K562 (cell line): Measurements from ENCODE around the gene FLII. TPM values are rescaled to one million over a fixed set of nuclear protein-coding genes. Genes with fewer than 3 reads are reported as not detected.
A peak's percentile ranks its signal among the peaks of the same experiment; 100 is the strongest.

ENCODE experiments used
- ESRRA ChIP-seq: fragments of 450-650 bp; IDR thresholded peaks from 2 replicates; pipeline ENCODE4 v1.6.1; 2014; ENCODE audit warnings: low read depth, mild to moderate bottlenecking, moderate library complexity, borderline replicate concordance
- ETV5 ChIP-seq: sonication (generic); formaldehyde crosslinking; IDR thresholded peaks from 2 replicates; pipeline ENCODE4 v1.4.0; 2020; ENCODE audit warnings: low read depth, mild to moderate bottlenecking, missing genetic modification reagents
- FOXA1 ChIP-seq: fragments of 450-650 bp; IDR thresholded peaks from 2 replicates; pipeline ENCODE4 v1.6.1; 2016; ENCODE audit warnings: mild to moderate bottlenecking, borderline replicate concordance
- FOXO4 ChIP-seq: fragments of 450-650 bp; formaldehyde crosslinking; IDR thresholded peaks from 2 replicates; pipeline ENCODE4 v1.4.0; 2020; ENCODE audit warnings: mild to moderate bottlenecking, moderate library complexity
- ILF3 ChIP-seq: fragments of 450-650 bp; IDR thresholded peaks from 2 replicates; pipeline ENCODE4 v1.6.1; 2018; ENCODE audit warnings: antibody characterized with exemption, mild to moderate bottlenecking, moderate library complexity, borderline replicate concordance
- KAT8 ChIP-seq: fragments of 450-650 bp; IDR thresholded peaks from 2 replicates; pipeline ENCODE4 v1.6.1; 2016; ENCODE audit warnings: low read depth, mild to moderate bottlenecking
- L3MBTL2 ChIP-seq: fragments of 450-650 bp; IDR thresholded peaks from 2 replicates; pipeline ENCODE4 v1.6.1; 2016; ENCODE audit warnings: mild to moderate bottlenecking, moderate library complexity
- SMAD3 ChIP-seq: fragments of 450-650 bp; formaldehyde crosslinking; conservative IDR thresholded peaks from 2 replicates; pipeline ENCODE4 v1.4.0; 2020; ENCODE audit warnings: mild to moderate bottlenecking
- THRAP3 ChIP-seq: fragments of 450-650 bp; IDR thresholded peaks from 2 replicates; pipeline ENCODE4 v1.6.1; 2016; ENCODE audit warnings: mild to moderate bottlenecking, inconsistent platforms, borderline replicate concordance
- TRIM24 ChIP-seq, 2 experiments: fragments of 450-650 bp; IDR thresholded peaks; 2 replicates each; pipeline ENCODE4 v1.6.1; 2016
- UBTF ChIP-seq, 2 experiments: IDR thresholded peaks; 2 replicates each; pipeline ENCODE4 v1.6.1; 2012; ENCODE audit warnings: improper control_type of control experiment in 2 of 2, low read depth in 2 of 2, low read length in 2 of 2, borderline replicate concordance in 1 of 2
- ZBTB49 ChIP-seq: sonication (generic); formaldehyde crosslinking; IDR thresholded peaks from 2 replicates; pipeline ENCODE4 v1.8.0; 2022; ENCODE audit warnings: missing genetic modification reagents, mild to moderate bottlenecking, borderline replicate concordance
- ZFX ChIP-seq: sonication (generic); formaldehyde crosslinking; IDR thresholded peaks from 2 replicates; pipeline ENCODE4 v1.8.0; 2022; ENCODE audit warnings: mild to moderate bottlenecking, missing genetic modification reagents, moderate library complexity
- ZNF23 ChIP-seq: fragments of 250-450 bp; sonication (Bioruptor Pico); IDR thresholded peaks from 2 replicates; pipeline ENCODE4 v1.4.0; 2020; ENCODE audit warnings: mild to moderate bottlenecking
- ZNF561 ChIP-seq: fragments of 450-650 bp; formaldehyde crosslinking; conservative IDR thresholded peaks from 2 replicates; pipeline ENCODE4 v1.4.0; 2020; ENCODE audit warnings: mild to moderate bottlenecking, moderate library complexity
- ZNF740 ChIP-seq, 3 experiments: fragments of 200-800 bp in 1 of 3; sonication (Bioruptor generic) in 1 of 3; sonication (generic) in 1 of 3; formaldehyde crosslinking in 1 of 3; IDR thresholded peaks; 2 replicates each; pipeline versions ENCODE4 v1.6.1 to v1.8.0; 2016 to 2022; ENCODE audit warnings: mild to moderate bottlenecking in 2 of 3, missing compliant biosample characterization in 2 of 3, missing genetic modification characterization in 2 of 3, missing genetic modification reagents in 1 of 3
- polyA plus RNA-seq, 8 experiments: library from polyadenylated mRNA; depleted of rRNA in 4 of 8; stranded (reverse) in 5 of 8; unstranded in 3 of 8; fragments of >200 nt; fragmentation: Nextera tagmentation in 2 of 8; fragmentation: Illumina TruSeq in 1 of 8; extraction: Ambion mirVana in 2 of 8; extraction: Trizol in 1 of 8; gene quantifications; 2 replicates each; pipeline versions ENCODE4 v1.2.1 to v1.2.3, GENCODE V29; 2011 to 2014; ENCODE audit warnings: inconsistent platforms in 1 of 8, missing spikeins in 1 of 8
- total RNA-seq, 7 experiments: library from RNA; depleted of rRNA in 6 of 7; stranded (reverse); fragments of >200 nt in 6 of 7; fragmentation: Illumina TruSeq in 2 of 7; extraction: Trizol in 2 of 7; gene quantifications; 2 replicates each; pipeline versions ENCODE4 v1.2.1 to v1.2.3, GENCODE V29; 2011 to 2021; ENCODE audit warnings: low replicate concordance in 1 of 7

Gene FLII
- total and polyA plus RNA-seq, 9 of the 15 experiments (the other 6 are each of a cell fraction or from before 2014, with no cell fraction given) = 11.7 to 126 (median 82.5) TPM

DNA sequence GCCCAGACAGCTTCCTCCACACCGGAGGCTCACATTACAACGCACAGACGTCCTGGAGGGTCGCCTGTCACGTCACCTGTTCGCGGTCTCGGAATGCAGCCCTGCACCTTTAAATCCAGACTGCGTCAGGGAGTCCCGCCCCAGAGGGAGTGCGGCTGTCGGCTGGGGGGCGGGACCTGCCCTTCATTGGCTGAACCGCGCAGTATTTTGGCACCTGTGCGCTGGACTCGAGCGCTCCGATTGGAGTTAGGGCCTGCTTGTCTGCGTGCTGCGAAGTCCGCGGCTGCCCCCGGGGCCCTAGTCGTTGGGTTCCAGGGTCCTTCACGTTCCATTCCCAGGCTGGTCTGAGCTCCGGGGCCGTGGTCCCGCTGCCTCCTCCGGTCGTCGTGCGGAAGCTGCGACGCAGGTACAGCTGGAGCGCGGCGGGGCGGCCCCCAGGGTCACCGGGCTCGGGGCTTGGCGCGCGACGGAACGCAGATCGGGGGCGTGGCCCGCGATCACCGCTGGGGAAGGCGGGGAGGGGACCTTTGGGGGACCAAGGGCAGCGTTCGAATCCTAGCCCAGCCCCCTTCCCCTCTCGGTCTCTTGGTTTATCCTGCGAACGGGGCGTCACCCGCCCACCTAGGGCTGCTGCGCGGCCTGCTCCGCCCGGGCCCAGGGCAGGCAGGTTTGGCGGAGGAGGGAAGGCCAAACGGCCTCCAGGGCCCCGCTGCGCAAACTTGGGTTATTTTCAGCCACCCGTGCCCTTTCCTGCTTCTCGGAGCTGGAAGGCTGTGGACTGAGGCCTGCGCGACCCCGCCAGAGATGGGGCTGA is 2.0 kb upstream of the FLII start, which contains the start of gene MIEF2 (continued):
- 0 out of 4 replicates have a peak, but pooled peaks of 1 of the 2 experiments have one; percentile 30 for TF ChIP-seq UBTF (IDR thresholded peaks at IDR 0.05; ENCODE audit: borderline replicate concordance in 1 of 2, low read depth in 2 of 2, low read length in 2 of 2)
- no peak for TF ChIP-seq TRIM24 (IDR thresholded peaks at IDR 0.05)
- TF ChIP-seq FOXO4 (CRISPR knock-in tag) = no peak
- no peak for TF ChIP-seq ZBTB49 (CRISPR knock-in tag)
- peak; percentile 83 for TF ChIP-seq L3MBTL2
- no peak for TF ChIP-seq ZNF23 (CRISPR knock-in tag)
- no peak for TF ChIP-seq ZNF561 (CRISPR knock-in tag)
- TF ChIP-seq FOXA1 = no peak
- TF ChIP-seq ZFX (CRISPR knock-in tag) = peak; percentile 89
- no peak for TF ChIP-seq ILF3
- TF ChIP-seq SMAD3 (CRISPR knock-in tag) = no peak
- no peak for TF ChIP-seq ZNF740 (CRISPR knock-in tag; IDR thresholded peaks at IDR 0.05)
- no peak for TF ChIP-seq ZNF740 (tag; IDR thresholded peaks at IDR 0.05)
- no peak for TF ChIP-seq KAT8
- no peak for TF ChIP-seq ETV5 (CRISPR knock-in tag)
- TF ChIP-seq ESRRA = no peak
- no peak for TF ChIP-seq THRAP3
